ENCODE measurements around the gene ECI1.
"Not testable (repeated sequence)": the region's sequence is repeated elsewhere in the genome, so short reads cannot be mapped to it uniquely, and the experiment has no call there.

DNA sequence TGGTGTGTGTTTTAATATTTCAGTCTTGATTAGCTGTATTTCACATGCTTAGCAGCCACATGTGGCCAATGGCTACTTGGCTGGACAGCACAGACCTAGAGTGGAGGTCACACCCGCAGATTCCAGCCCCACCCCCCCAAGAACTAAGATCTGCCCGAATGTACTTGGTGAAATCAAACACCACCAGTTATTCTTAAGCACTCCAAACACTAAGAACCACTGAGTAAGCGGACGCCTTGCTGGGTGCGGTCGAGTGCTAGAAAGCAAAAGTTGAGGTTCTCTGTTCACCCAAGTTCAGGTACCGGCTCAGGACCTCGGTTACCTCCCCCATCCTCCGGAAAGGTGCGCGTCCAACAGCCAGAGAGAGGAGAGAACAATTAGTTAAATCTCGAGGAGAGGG lies 15.5 kb upstream of the ECI1 start:
- TF ChIP-seq KDM6A (CRISPR knock-in tag; IDR thresholded peaks at IDR 0.05; ENCODE audit: low read depth); KAT2B (IDR thresholded peaks at IDR 0.05; ENCODE audit: borderline replicate concordance, low read depth, low read length); ZNF501 (CRISPR knock-in tag; IDR thresholded peaks at IDR 0.05); ZNF883 (CRISPR knock-in tag; IDR thresholded peaks at IDR 0.05; ENCODE audit: not compliant biosample characterization); CCAR2 (optimal IDR thresholded peaks at IDR 0.05; ENCODE audit: low read depth, low read length); NBN (conservative IDR thresholded peaks at IDR 0.05); MAX (IDR thresholded peaks at IDR 0.05); RBM39 (IDR thresholded peaks at IDR 0.05; ENCODE audit: low read depth, low read length, poor library complexity, severe bottlenecking): not testable (repeated sequence)
- TF ChIP-seq, protein P1, sequence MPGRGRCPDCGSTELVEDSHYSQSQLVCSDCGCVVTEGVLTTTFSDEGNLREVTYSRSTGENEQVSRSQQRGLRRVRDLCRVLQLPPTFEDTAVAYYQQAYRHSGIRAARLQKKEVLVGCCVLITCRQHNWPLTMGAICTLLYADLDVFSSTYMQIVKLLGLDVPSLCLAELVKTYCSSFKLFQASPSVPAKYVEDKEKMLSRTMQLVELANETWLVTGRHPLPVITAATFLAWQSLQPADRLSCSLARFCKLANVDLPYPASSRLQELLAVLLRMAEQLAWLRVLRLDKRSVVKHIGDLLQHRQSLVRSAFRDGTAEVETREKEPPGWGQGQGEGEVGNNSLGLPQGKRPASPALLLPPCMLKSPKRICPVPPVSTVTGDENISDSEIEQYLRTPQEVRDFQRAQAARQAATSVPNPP (CRISPR knock-in tag; IDR thresholded peaks at IDR 0.05), result not testable (repeated sequence)

All from HepG2 (cell line).